Endothelial cell of umbilical vein (primary cell): ENCODE results near the gene SOX8. TPM values are rescaled to one million over a fixed set of nuclear protein-coding genes. Genes with fewer than 3 reads are reported as not detected.

Source experiments
- BruUV-seq: library from RNA; stranded (reverse); fragments of 400-500 nt; replicated peaks from 2 replicates; lab custom pipeline; 2021; lab: Mats Ljungman, UMichigan
- CTCF ChIA-PET: fragments of 300-600, 350-600 bp; sonication (Branson Sonifier 250); formaldehyde crosslinking; loops from one replicate; lab custom pipeline; 2021; ENCODE audit warnings: antibody characterized with exemption, inconsistent platforms; lab: Charles Lee
- POLR2A ChIA-PET: fragments of 300-600, 350-600 bp; sonication (Branson Sonifier 250); formaldehyde crosslinking; loops from one replicate; lab custom pipeline; 2021; ENCODE audit warnings: antibody characterized with exemption, inconsistent platforms; lab: Charles Lee
- DNase-seq: peaks from one replicate; pipeline ENCODE4 v3.0.0-alpha.2; 2011; ENCODE audit warnings: low read depth, low spot score
- FAIRE-seq: peaks from 2 replicates; lab custom pipeline; 2011; peaks lifted over from hg19 to GRCh38; lab: Jason Lieb, UNC
- H2AFZ ChIP-seq: 2 replicates; pipeline ENCODE4 v1.6.0; 2012; ENCODE audit warnings: low read depth, low read length, control low read depth, inconsistent platforms
- H3K27ac ChIP-seq: 2 replicates; pipeline ENCODE4 v1.5.1; 2011; ENCODE audit warnings: low read depth, mild to moderate bottlenecking, control low read depth, low read length, moderate library complexity; ENCODE audit not compliant: insufficient read depth
- H3K27me3 ChIP-seq, 2 experiments: 2 replicates each; pipeline versions ENCODE4 v1.6.0 to v1.6.1; 2011; ENCODE audit warnings: low read length in 2 of 2, mixed read lengths in 1 of 2; ENCODE audit not compliant: control insufficient read depth in 2 of 2, insufficient read depth in 2 of 2
- H3K36me3 ChIP-seq, 2 experiments: 2 replicates in 1 of 2; 3 replicates in 1 of 2; pipeline ENCODE4 v1.5.1; 2011; ENCODE audit warnings: low read length in 2 of 2, mild to moderate bottlenecking in 1 of 2, moderate library complexity in 1 of 2; ENCODE audit not compliant: control insufficient read depth in 2 of 2, insufficient read depth in 2 of 2; ENCODE audit errors: extremely low read depth in 1 of 2
- H3K4me1 ChIP-seq: 3 replicates; pipeline ENCODE4 v1.5.1; 2011; ENCODE audit warnings: mild to moderate bottlenecking, low read length; ENCODE audit not compliant: control insufficient read depth, insufficient read depth; ENCODE audit errors: extremely low read depth
- H3K4me2 ChIP-seq: 2 replicates; pipeline ENCODE4 v1.6.1; 2011; ENCODE audit warnings: low read length, control low read depth, mixed read lengths; ENCODE audit not compliant: insufficient read depth
- H3K4me3 ChIP-seq, 3 experiments: fragments of 200-600 bp in 1 of 3; sonication (generic), shearing (Covaris generic) in 1 of 3; replicated peaks in 1 of 3; 2 replicates each; pipeline ENCODE4 v1.5.1; 2011 to 2016; ENCODE audit warnings: control low read depth in 3 of 3, low read length in 3 of 3, mild to moderate bottlenecking in 2 of 3, inconsistent platforms in 1 of 3, low read depth in 1 of 3, moderate library complexity in 1 of 3; ENCODE audit not compliant: insufficient read depth in 1 of 3
- H3K79me2 ChIP-seq: 2 replicates; pipeline ENCODE4 v1.6.0; 2012; ENCODE audit warnings: low read length, inconsistent platforms; ENCODE audit not compliant: control insufficient read depth, insufficient read depth
- H3K9ac ChIP-seq: replicated peaks from 2 replicates; pipeline ENCODE3; 2011; ENCODE audit warnings: low read length, control low read depth; ENCODE audit not compliant: insufficient read depth; ENCODE audit errors: extremely low read depth
- H3K9me1 ChIP-seq: replicated peaks from 3 replicates; pipeline ENCODE4 v1.6.0; 2011; ENCODE audit warnings: mild to moderate bottlenecking, low read length; ENCODE audit not compliant: control insufficient read depth, insufficient read depth; ENCODE audit errors: extremely low read depth
- H3K9me3 ChIP-seq: replicated peaks from 2 replicates; pipeline ENCODE4 v1.5.1; 2012; ENCODE audit warnings: low read length, inconsistent platforms; ENCODE audit not compliant: control insufficient read depth, insufficient read depth
- H4K20me1 ChIP-seq: replicated peaks from 2 replicates; pipeline ENCODE3; 2011; ENCODE audit warnings: mild to moderate bottlenecking, low read length; ENCODE audit not compliant: control insufficient read depth, insufficient read depth; ENCODE audit errors: extremely low read depth
- EZH2 ChIP-seq: IDR thresholded peaks from 2 replicates; pipeline ENCODE4 v1.6.1; 2012; ENCODE audit warnings: borderline replicate concordance, low read depth, mild to moderate bottlenecking, moderate library complexity, low read length, inconsistent platforms; ENCODE audit not compliant: severe bottlenecking
- FOS ChIP-seq: IDR thresholded peaks from 2 replicates; pipeline ENCODE4 v1.6.1; 2011; ENCODE audit warnings: mild to moderate bottlenecking, low read length, moderate library complexity, borderline replicate concordance; ENCODE audit not compliant: insufficient read depth
- GATA2 ChIP-seq: IDR thresholded peaks from 2 replicates; pipeline ENCODE4 v1.7.0; 2011; ENCODE audit warnings: low read depth, mild to moderate bottlenecking, moderate library complexity, mixed read lengths, low read length; ENCODE audit not compliant: insufficient read length, insufficient read depth
- JUN ChIP-seq: IDR thresholded peaks from 2 replicates; pipeline ENCODE4 v1.6.1; 2011; ENCODE audit warnings: borderline replicate concordance, low read depth; ENCODE audit not compliant: insufficient read length, insufficient read depth
- MYC ChIP-seq: IDR thresholded peaks from one replicate; pipeline ENCODE4 v1.6.1; 2011; ENCODE audit warnings: mild to moderate bottlenecking, low read depth, low read length
- POLR2A ChIP-seq: IDR thresholded peaks from 2 replicates; pipeline ENCODE4 v1.6.1; 2012; ENCODE audit warnings: low read depth, mild to moderate bottlenecking, control low read depth, low read length
- POLR2AphosphoS5 ChIP-seq: IDR thresholded peaks from 2 replicates; pipeline ENCODE4 v1.6.1; 2012; ENCODE audit warnings: low read depth, mild to moderate bottlenecking, control low read depth, low read length, moderate library complexity; ENCODE audit not compliant: insufficient read depth
- dilution Hi-C: fragments of 300-500 bp; cut with MboI; formaldehyde crosslinking; loops from one replicate; pipeline ENCODE4 v1.15.0; 2019; ENCODE audit warnings: low sequenced_read_pairs; ENCODE audit not compliant: extremely low pct_ligation_motif_present
- intact Hi-C: fragments of 100-400 bp; cut with micrococcal nuclease; formaldehyde crosslinking; loops from one replicate; pipeline ENCODE4 v1.10.0; 2022
- polyA plus RNA-seq, 4 experiments: library from polyadenylated mRNA; depleted of rRNA in 3 of 4; stranded (reverse) in 3 of 4; unstranded in 1 of 4; fragments of >200 nt; gene quantifications; 2 replicates each; pipeline versions ENCODE4 v1.2.1 to v1.2.3, GENCODE V29; 2011 to 2012; ENCODE audit warnings: missing spikeins in 1 of 4
- total RNA-seq: library from RNA; stranded (reverse); gene quantifications from 2 replicates; pipeline ENCODE4 v1.2.3, GENCODE V29; 2021
- TF ChIP-seq, protein P1 (sequence below): IDR thresholded peaks from 2 replicates; pipeline ENCODE4 v1.6.1; 2011; ENCODE audit not compliant: insufficient read depth, insufficient read length
- TF ChIP-seq, protein P2 (sequence below), 2 donors: IDR thresholded peaks; 1 replicate in 1 of 2; 2 replicates in 1 of 2; pipeline ENCODE4 v1.5.1; 2011; ENCODE audit warnings: low read length in 2 of 2, mild to moderate bottlenecking in 2 of 2, moderate library complexity in 2 of 2, control low read depth in 1 of 2, inconsistent platforms in 1 of 2, low read depth in 1 of 2; ENCODE audit not compliant: insufficient read depth in 1 of 2; ENCODE audit errors: extremely low read depth in 1 of 2

Gene SOX8
- total and polyA plus RNA-seq, 2 donors (not counting 3 experiments of a cell fraction or from before 2014, with no cell fraction given), result 0.52 to 0.53 TPM

DNA sequence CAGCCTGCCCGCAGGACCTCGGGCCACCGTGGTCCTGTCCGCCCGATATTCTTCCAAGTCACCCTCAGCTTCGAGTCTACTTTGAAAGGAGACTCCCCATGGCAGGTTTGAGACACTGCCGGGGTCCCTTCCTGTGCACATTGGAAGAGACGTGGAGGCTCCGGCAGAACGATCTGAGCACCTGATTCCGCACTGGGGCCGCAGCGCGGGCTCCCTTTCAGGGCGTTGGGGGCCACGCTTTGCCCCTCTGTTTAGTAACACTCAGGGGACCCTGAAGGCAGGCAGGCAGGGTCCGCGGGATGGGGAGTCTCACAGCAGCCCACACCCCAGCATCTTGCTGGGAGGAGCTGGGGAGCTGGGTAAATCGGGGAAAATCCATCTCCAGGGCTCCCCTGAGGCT is 30.6 kb downstream of the SOX8 start:
- H3K79me2 ChIP-seq, result no peaks in the 10 kb centered on the region
- no TSS peak for BruUV-seq
- POLR2A ChIA-PET, result no interaction called here
- H4K20me1 ChIP-seq, result no peaks in the 10 kb centered on the region
- no peak overlapping the region for H3K4me3 ChIP-seq
- H3K4me2 ChIP-seq, result no peak overlapping the region
- CTCF ChIA-PET, result no interaction called here
- TF ChIP-seq MYC (no peak), JUN (no peak), GATA2 (no peak), EZH2 (no peak), FOS (no peak), POLR2AphosphoS5 (no peak), POLR2A (no peak)
- TF ChIP-seq, protein P1, sequence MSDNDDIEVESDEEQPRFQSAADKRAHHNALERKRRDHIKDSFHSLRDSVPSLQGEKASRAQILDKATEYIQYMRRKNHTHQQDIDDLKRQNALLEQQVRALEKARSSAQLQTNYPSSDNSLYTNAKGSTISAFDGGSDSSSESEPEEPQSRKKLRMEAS, result no peak
- TF ChIP-seq, protein P2, sequence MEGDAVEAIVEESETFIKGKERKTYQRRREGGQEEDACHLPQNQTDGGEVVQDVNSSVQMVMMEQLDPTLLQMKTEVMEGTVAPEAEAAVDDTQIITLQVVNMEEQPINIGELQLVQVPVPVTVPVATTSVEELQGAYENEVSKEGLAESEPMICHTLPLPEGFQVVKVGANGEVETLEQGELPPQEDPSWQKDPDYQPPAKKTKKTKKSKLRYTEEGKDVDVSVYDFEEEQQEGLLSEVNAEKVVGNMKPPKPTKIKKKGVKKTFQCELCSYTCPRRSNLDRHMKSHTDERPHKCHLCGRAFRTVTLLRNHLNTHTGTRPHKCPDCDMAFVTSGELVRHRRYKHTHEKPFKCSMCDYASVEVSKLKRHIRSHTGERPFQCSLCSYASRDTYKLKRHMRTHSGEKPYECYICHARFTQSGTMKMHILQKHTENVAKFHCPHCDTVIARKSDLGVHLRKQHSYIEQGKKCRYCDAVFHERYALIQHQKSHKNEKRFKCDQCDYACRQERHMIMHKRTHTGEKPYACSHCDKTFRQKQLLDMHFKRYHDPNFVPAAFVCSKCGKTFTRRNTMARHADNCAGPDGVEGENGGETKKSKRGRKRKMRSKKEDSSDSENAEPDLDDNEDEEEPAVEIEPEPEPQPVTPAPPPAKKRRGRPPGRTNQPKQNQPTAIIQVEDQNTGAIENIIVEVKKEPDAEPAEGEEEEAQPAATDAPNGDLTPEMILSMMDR (IDR thresholded peaks at IDR 0.05; ENCODE audit: extremely low read depth in 1 of 2, insufficient read depth in 1 of 2, low read depth in 1 of 2, low read length in 2 of 2), result no peak
- no peak for DNase-seq
- intact Hi-C loops (no loop called here), dilution Hi-C loops (no loop called here)
- H3K4me1 ChIP-seq, result no peaks in the 10 kb centered on the region
- H3K27me3 ChIP-seq, result no peaks in the 10 kb centered on the region
- H3K9ac ChIP-seq, result no peak overlapping the region
- no peak for FAIRE-seq
- no peaks in the 10 kb centered on the region for H3K9me1 ChIP-seq
- H3K36me3 ChIP-seq, result no peaks in the 10 kb centered on the region
- H3K27ac ChIP-seq, result no peak overlapping the region
- no peak overlapping the region for H2AFZ ChIP-seq
- no peaks in the 10 kb centered on the region for H3K9me3 ChIP-seq
